ENCODE data around the gene C1orf21.

GRCh38 chr1:184608990-184609389 is 222.2 kb downstream of the C1orf21 start:
- TF ChIP-seq ZC3H10 (CRISPR knock-in tag; IDR thresholded peaks at IDR 0.05) (no peak), ZNF8 (CRISPR knock-in tag; IDR thresholded peaks at IDR 0.05) (no peak), CREB5 (CRISPR knock-in tag; IDR thresholded peaks at IDR 0.05; ENCODE audit: low read depth) (no peak), PPARA (CRISPR knock-in tag; IDR thresholded peaks at IDR 0.05; ENCODE audit: borderline replicate concordance) (no peak), GLIS3 (CRISPR knock-in tag; IDR thresholded peaks at IDR 0.05) (no peak), ZNF70 (CRISPR knock-in tag; IDR thresholded peaks at IDR 0.05) (no peak)
